Kidney (tissue), 14 donors: ENCODE data around the gene KLF18. TPM values are rescaled to one million over a fixed set of nuclear protein-coding genes. Genes with fewer than 3 reads are reported as not detected.
"Not testable (repeated sequence)": the region's sequence is repeated elsewhere in the genome, so short reads cannot be mapped to it uniquely, and the experiment has no call there.

Experiments used
- DNase-seq, 5 donors: peaks; one replicate each; pipeline ENCODE4 v3.0.0-alpha.2; 2013 to 2020
- FAIRE-seq: peaks from 2 replicates; lab custom pipeline; 2012; peaks lifted over from hg19 to GRCh38; lab: Jason Lieb, UNC
- H3K27ac ChIP-seq, 2 donors: one replicate each; pipeline ENCODE4 v1.7.0; 2013; ENCODE audit warnings: low read depth in 2 of 2, low read length in 2 of 2, inconsistent platforms in 1 of 2
- H3K27me3 ChIP-seq: one replicate; pipeline ENCODE4 v1.7.1; 2013; ENCODE audit warnings: low read length, inconsistent platforms; ENCODE audit not compliant: control insufficient read depth, insufficient read depth
- H3K36me3 ChIP-seq, 3 donors: one replicate each; pipeline versions ENCODE4 v1.7.0 to v1.7.1; 2013; ENCODE audit warnings: low read length in 3 of 3, control low read depth in 1 of 3, inconsistent platforms in 1 of 3; ENCODE audit not compliant: insufficient read depth in 3 of 3, control insufficient read depth in 2 of 3
- H3K4me1 ChIP-seq, 3 donors: one replicate each; pipeline versions ENCODE4 v1.7.0 to v1.7.1; 2013; ENCODE audit warnings: low read length in 3 of 3, inconsistent platforms in 1 of 3, low read depth in 1 of 3; ENCODE audit not compliant: control insufficient read depth in 2 of 3, insufficient read depth in 2 of 3
- H3K4me3 ChIP-seq, 3 donors: one replicate each; pipeline versions ENCODE4 v1.7.0 to v1.8.1; 2013; ENCODE audit warnings: low read length in 3 of 3, control low read depth in 1 of 3, inconsistent platforms in 1 of 3
- H3K9ac ChIP-seq, 3 donors: one replicate each; pipeline versions ENCODE4 v1.7.0 to v1.7.1; 2013; ENCODE audit warnings: low read length in 3 of 3, control low read depth in 1 of 3, inconsistent platforms in 1 of 3
- H3K9me3 ChIP-seq, 3 donors: one replicate each; pipeline versions ENCODE4 v1.7.0 to v1.7.1; 2013; ENCODE audit warnings: low read length in 3 of 3, control low read depth in 1 of 3, inconsistent platforms in 1 of 3; ENCODE audit not compliant: control insufficient read depth in 2 of 3, insufficient read depth in 1 of 3
- intact Hi-C: fragments of 100-400 bp; cut with DNase I; formaldehyde crosslinking; loops from one replicate; pipeline ENCODE4 v1.11.1; 2022
- polyA plus RNA-seq: library from polyadenylated mRNA; stranded (reverse); fragments of 350-450 nt; fragmentation: Illumina TruSeq; extraction: RNeasy Lipid Tissue Mini Kit (QIAGEN cat#74804); gene quantifications from one replicate; pipeline ENCODE4 v1.2.3, GENCODE V29; 2014; ENCODE audit warnings: low read depth, low replicate concordance; ENCODE audit not compliant: insufficient read depth
- total RNA-seq: library from RNA; stranded (reverse); fragmentation: NEBNext Ultra II Directional; extraction: Animal tissue kit (Norgen Biotek cat#: 25700); gene quantifications from one replicate; pipeline ENCODE4 v1.2.1, GENCODE V29; 2021
- TF ChIP-seq, protein P1 (sequence below): IDR thresholded peaks from 3 replicates; pipeline ENCODE4 v1.5.1; 2012; ENCODE audit warnings: mild to moderate bottlenecking, moderate library complexity, borderline replicate concordance; ENCODE audit not compliant: insufficient read depth; ENCODE audit errors: extremely low read depth
- donor health status: control.
- donor health status: control.
- donor health status: control.
- donor health status: control.
- donor health status: control.
- donor health status: DM: yes; HTN: yes; CAD: no.
- donor health status: Normal renal cell carcinoma (clear cell type).

KLF18 gene
- total and polyA plus RNA-seq, 2 donors from 2014 or later = not detected

DNA sequence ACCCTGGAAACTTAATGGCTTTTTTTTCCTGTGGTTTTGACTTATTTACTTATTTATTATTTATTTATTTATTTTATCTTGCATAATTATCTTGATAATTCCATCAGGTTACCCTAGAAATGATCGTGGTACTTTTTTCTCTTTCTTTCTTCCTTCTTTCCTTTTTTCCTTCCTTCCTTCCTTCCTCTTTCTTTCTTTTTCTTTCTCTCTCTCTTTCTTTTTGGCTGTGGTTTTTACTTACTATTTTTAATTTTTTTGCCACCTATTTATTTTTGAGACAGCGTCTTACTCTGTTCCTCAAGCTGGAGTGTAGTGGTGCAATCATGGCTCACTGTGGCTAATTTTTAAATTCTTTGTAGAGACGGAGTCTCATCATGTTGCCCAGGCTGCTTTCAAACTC is 6.2 kb upstream of the KLF18 start:
- DNase-seq = no peak
- TF ChIP-seq, protein P1, sequence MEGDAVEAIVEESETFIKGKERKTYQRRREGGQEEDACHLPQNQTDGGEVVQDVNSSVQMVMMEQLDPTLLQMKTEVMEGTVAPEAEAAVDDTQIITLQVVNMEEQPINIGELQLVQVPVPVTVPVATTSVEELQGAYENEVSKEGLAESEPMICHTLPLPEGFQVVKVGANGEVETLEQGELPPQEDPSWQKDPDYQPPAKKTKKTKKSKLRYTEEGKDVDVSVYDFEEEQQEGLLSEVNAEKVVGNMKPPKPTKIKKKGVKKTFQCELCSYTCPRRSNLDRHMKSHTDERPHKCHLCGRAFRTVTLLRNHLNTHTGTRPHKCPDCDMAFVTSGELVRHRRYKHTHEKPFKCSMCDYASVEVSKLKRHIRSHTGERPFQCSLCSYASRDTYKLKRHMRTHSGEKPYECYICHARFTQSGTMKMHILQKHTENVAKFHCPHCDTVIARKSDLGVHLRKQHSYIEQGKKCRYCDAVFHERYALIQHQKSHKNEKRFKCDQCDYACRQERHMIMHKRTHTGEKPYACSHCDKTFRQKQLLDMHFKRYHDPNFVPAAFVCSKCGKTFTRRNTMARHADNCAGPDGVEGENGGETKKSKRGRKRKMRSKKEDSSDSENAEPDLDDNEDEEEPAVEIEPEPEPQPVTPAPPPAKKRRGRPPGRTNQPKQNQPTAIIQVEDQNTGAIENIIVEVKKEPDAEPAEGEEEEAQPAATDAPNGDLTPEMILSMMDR = no peak
- intact Hi-C loops = no loop called here
- Histone ChIP-seq H3K36me3 (no peaks in the 10 kb centered on the region), H3K27ac (no peak overlapping the region), H3K9me3 (peaks cover 0 to 4% (median 0%) of the 10 kb centered on the region in 3 donors), H3K27me3 (no peaks in the 10 kb centered on the region), H3K4me1 (no peaks in the 10 kb centered on the region), H3K9ac (no peak overlapping the region), H3K4me3 (no peak overlapping the region)
- no peak for FAIRE-seq

DNA sequence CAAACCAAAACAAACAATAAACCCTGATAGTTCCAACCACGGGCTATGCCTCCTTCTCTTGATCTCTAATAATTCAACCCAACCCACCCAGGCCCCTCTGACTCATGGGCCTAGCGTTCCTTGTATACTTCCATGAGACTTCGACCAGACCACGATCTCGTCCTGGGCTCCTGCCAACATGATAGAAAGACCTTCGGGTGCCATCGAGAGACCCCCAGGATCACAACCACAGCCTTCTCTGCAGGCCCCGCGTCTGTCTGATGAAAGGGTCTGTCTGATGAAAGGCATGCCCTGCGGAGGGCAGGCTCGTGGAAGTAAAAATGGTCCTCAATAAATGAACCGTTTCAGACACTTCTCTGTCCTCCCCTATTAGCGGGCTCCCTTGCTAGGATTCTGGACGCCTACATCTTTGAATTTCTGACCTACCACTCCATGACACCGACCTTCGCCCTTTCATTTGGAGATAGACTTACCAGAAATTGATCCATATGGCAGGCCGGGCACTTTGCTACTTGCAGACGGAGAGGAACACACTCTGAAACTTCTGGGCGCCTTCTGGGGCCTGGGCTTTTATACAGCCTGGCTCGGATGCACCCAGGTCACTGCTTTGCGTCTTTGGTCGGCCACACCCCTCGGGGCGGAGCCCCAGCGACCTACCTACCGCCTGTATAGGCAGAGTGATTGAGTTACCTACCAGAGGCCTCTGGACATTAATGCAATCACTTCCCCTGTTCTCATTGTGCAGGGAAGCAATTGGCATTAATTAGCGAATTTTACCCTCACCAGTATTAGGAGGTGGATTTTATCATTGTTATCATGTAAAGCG is 5.3 kb upstream of the KLF18 start:
- Histone ChIP-seq H3K4me3 (no peak overlapping the region), H3K27ac (no peak overlapping the region), H3K4me1 (no peaks in the 10 kb centered on the region), H3K9me3 (peaks cover 0 to 4% (median 0%) of the 10 kb centered on the region in 3 donors), H3K27me3 (no peaks in the 10 kb centered on the region), H3K36me3 (no peaks in the 10 kb centered on the region), H3K9ac (no peak overlapping the region)
- TF ChIP-seq, protein P1 = no peak
- FAIRE-seq (no peak), DNase-seq (no peak)
- intact Hi-C loops = no loop called here

DNA sequence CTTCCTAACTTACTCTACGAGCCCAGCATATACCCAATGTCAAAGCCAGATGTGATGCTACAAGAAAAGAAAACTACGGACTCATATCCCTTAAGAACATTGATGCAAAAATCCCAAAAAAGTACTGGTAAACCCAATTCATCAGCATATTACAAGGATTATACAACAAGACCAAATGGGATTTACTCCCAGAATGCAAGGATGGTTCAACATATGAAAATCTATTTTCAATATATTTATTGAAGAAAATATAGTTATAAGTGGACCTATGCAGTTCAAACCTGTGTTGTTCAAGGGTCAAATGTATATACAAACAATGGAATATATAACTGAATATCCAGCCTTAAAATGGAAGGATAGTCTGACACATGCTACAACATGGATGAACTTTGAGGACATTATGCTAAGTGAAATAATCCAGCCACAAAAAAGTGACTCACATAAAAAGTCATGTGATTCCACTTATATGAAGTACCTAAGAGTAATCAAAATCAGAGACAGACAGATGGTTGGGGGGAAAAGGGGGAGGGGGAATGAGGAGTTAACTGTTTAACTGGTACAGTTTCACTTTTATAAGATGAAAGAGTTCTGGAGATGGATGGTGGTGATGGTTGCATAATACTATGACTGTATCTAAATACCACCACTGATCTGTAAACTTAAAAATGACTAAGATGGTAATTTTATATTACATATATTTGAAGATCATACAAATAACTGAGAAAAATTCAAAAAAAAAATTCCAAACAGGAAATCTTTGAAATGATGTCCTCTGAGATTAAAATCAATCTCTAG is 3.7 kb upstream of the KLF18 start:
- H3K36me3 ChIP-seq = no peaks in the 10 kb centered on the region
- FAIRE-seq (no peak), DNase-seq (no peak)
- H3K9ac ChIP-seq = no peak overlapping the region
- H3K4me3 ChIP-seq = no peak overlapping the region
- no peak overlapping the region for H3K27ac ChIP-seq
- no peaks in the 10 kb centered on the region for H3K27me3 ChIP-seq
- H3K9me3 ChIP-seq = peaks cover 0 to 4% (median 0%) of the 10 kb centered on the region in 3 donors
- intact Hi-C loops = no loop called here
- H3K4me1 ChIP-seq = no peaks in the 10 kb centered on the region
- TF ChIP-seq, protein P1 = no peak

DNA sequence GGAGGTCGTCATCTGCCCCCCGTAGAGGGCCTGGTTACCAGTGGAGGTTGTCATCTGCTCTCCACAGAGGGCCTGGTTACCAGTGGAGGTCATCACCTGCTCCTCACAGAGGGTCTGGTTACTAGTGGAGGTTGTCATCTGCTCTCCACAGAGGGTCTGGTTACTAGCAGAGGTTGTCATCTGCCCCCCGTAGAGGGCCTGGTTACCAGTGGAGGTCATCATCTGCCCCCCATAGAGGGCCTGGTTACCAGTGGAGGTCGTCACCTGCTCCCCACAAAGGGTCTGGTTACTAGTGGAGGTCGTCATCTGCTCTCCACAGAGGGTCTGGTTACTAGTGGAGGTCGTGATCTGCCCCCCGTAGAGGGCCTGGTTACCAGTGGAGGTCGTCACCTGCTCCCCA is 1.9 kb downstream of the KLF18 start:
- H3K27ac ChIP-seq, H3K9ac ChIP-seq, H3K27me3 ChIP-seq, FAIRE-seq, H3K4me1 ChIP-seq, H3K9me3 ChIP-seq, H3K4me3 ChIP-seq, H3K36me3 ChIP-seq, DNase-seq, intact Hi-C loops: not testable (repeated sequence)
